SU-DHL-6 (cell line): ENCODE data around the gene SHLD2.

ENCODE experiments used
- H2AFZ ChIP-seq: fragments of 200-600 bp; sonication (generic); 2 replicates; pipeline ENCODE4 v1.6.1; 2014; ENCODE audit warnings: low read depth, mild to moderate bottlenecking, moderate library complexity, mixed read lengths, antibody characterized with exemption, low read length; ENCODE audit not compliant: severe bottlenecking
- H3F3A ChIP-seq: fragments of 200-600 bp; shearing (Covaris generic); 2 replicates; pipeline ENCODE4 v1.6.0; 2016; ENCODE audit warnings: antibody characterized with exemption, mild to moderate bottlenecking; ENCODE audit not compliant: insufficient read depth
- H3K27ac ChIP-seq: fragments of 200-600 bp; sonication (generic); 2 replicates; pipeline ENCODE4 v1.5.1; 2016; ENCODE audit warnings: low read depth, mild to moderate bottlenecking, low read length, moderate library complexity, mixed read lengths
- H3K27me3 ChIP-seq: fragments of 200-600 bp; sonication (generic), shearing (Covaris generic); 2 replicates; pipeline ENCODE4 v1.6.0; 2014; ENCODE audit warnings: mild to moderate bottlenecking, low read length
- H3K36me3 ChIP-seq: fragments of 200-600 bp; sonication (generic); 2 replicates; pipeline ENCODE4 v1.6.1; 2014; ENCODE audit warnings: mild to moderate bottlenecking, low read length, mixed read lengths
- H3K4me2 ChIP-seq: fragments of 300-600, 200-600 bp; shearing (Covaris generic), sonication (generic); 2 replicates; pipeline ENCODE4 v1.6.0; 2014; ENCODE audit warnings: low read length, low read depth, mild to moderate bottlenecking; ENCODE audit not compliant: poor library complexity, severe bottlenecking
- H3K4me3 ChIP-seq: fragments of 200-600 bp; sonication (generic); 2 replicates; pipeline ENCODE4 v1.5.1; 2014; ENCODE audit warnings: antibody characterized with exemption, low read length, mild to moderate bottlenecking, mixed read lengths; ENCODE audit not compliant: insufficient read depth, poor library complexity, severe bottlenecking
- H3K79me2 ChIP-seq: fragments of 200-600 bp; sonication (generic); 2 replicates; pipeline ENCODE4 v1.6.1; 2014; ENCODE audit warnings: mild to moderate bottlenecking, low read length, moderate library complexity; ENCODE audit not compliant: insufficient read depth
- H3K9ac ChIP-seq: fragments of 200-600 bp; sonication (generic); 2 replicates; pipeline ENCODE4 v1.7.0; 2014; ENCODE audit warnings: mild to moderate bottlenecking, low read length
- H3K9me2 ChIP-seq: fragments of 200-600 bp; sonication (generic); replicated peaks from 2 replicates; pipeline ENCODE4 v1.6.1; 2014; ENCODE audit warnings: low read length; ENCODE audit not compliant: insufficient read depth
- H3K9me3 ChIP-seq: fragments of 200-600 bp; sonication (generic); 2 replicates; pipeline ENCODE4 v1.6.1; 2014; ENCODE audit warnings: low read length, mixed read lengths; ENCODE audit not compliant: insufficient read depth
- H4K20me1 ChIP-seq: fragments of 200-600 bp; sonication (generic); 2 replicates; pipeline ENCODE4 v1.6.1; 2014; ENCODE audit warnings: low read depth, mild to moderate bottlenecking, antibody characterized with exemption, low read length, moderate library complexity, mixed read lengths
- EZH2phosphoT487 ChIP-seq: fragments of 200-600 bp; sonication (generic), shearing (Covaris generic); conservative IDR thresholded peaks from 2 replicates; pipeline ENCODE4 v1.6.1; 2018; ENCODE audit warnings: mild to moderate bottlenecking, antibody characterized with exemption, low read length, moderate library complexity, mixed read lengths
- TF ChIP-seq, protein P1 (sequence below): fragments of 200-600 bp; sonication (generic); IDR thresholded peaks from one replicate; pipeline ENCODE4 v1.5.1; 2017; ENCODE audit warnings: antibody characterized with exemption, mild to moderate bottlenecking, low read length, moderate library complexity; ENCODE audit not compliant: insufficient read depth, poor library complexity, severe bottlenecking

The SHLD2 gene

DNA sequence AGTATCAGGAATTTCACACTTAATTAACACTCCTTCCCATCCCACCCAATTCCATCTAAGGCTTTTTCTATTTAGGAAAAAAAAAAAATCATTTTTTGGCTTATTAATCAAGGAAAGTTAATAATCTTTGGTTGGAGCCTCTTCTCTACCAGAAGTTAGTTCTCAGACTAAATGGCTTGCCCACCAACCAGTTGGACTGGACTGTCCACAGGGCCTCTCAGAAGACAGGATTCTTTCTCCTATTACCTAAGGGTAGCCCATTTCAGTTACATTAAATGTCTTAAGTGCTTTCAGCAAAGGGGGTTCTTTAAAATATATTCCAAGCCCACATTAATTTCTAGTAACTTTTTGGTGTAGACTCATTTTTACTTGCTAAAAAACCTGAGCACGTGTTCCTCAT, 35.6 kb upstream of the SHLD2 start:
- Histone ChIP-seq H3K9me3 (no peaks in the 10 kb centered on the region), H3K79me2 (no peaks in the 10 kb centered on the region), H3K36me3 (peaks cover 36% of the 10 kb centered on the region), H3K27ac (no peak overlapping the region), H2AFZ (no peak overlapping the region), H3K9ac (no peak overlapping the region), H3K4me3 (no peak overlapping the region), H3K4me2 (no peak overlapping the region), H3F3A (no peaks in the 10 kb centered on the region), H3K27me3 (no peaks in the 10 kb centered on the region), H4K20me1 (no peaks in the 10 kb centered on the region), H3K9me2 (no peaks in the 10 kb centered on the region)
- TF ChIP-seq, protein P1, sequence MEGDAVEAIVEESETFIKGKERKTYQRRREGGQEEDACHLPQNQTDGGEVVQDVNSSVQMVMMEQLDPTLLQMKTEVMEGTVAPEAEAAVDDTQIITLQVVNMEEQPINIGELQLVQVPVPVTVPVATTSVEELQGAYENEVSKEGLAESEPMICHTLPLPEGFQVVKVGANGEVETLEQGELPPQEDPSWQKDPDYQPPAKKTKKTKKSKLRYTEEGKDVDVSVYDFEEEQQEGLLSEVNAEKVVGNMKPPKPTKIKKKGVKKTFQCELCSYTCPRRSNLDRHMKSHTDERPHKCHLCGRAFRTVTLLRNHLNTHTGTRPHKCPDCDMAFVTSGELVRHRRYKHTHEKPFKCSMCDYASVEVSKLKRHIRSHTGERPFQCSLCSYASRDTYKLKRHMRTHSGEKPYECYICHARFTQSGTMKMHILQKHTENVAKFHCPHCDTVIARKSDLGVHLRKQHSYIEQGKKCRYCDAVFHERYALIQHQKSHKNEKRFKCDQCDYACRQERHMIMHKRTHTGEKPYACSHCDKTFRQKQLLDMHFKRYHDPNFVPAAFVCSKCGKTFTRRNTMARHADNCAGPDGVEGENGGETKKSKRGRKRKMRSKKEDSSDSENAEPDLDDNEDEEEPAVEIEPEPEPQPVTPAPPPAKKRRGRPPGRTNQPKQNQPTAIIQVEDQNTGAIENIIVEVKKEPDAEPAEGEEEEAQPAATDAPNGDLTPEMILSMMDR, result no peak
- TF ChIP-seq EZH2phosphoT487, result no peak

DNA sequence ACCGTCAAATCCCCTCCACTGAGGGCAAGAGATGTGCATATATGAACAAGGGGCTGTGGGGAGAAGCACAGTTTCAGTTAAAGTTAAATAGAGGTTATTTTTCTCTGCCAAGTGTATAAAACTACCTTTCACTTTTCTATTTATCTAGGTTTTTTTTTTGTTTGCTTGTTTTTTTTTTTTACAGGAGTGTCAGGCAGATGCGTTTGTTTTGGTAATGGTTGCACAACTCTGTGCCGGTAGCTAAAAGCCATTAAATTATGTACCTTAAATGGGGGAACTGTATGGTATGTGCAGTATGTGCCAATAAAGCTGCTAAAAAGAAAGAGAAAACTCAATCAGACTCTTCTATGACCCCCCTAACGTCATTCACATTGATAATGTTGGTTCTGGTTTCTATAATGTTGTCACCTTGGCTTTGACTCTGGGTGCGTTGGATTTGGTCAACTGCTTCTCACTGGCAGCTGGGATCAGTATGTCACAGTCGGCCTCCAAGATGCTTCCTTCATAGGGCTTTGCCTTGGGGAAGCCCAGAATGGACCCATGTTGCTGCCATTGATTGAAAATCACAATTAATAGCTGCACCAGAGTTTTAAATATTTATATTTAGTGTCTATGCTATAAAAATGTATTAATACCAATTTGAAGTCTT, 34.6 kb upstream of the SHLD2 start:
- TF ChIP-seq, protein P1, result no peak
- no peak for TF ChIP-seq EZH2phosphoT487
- no peak overlapping the region for H3K4me2 ChIP-seq
- H3K36me3 ChIP-seq, result peaks cover 37% of the 10 kb centered on the region
- H3K4me3 ChIP-seq, result no peak overlapping the region
- no peaks in the 10 kb centered on the region for H3K27me3 ChIP-seq
- no peaks in the 10 kb centered on the region for H3K9me3 ChIP-seq
- no peak overlapping the region for H3K27ac ChIP-seq
- H3K79me2 ChIP-seq, result no peaks in the 10 kb centered on the region
- H2AFZ ChIP-seq, result no peak overlapping the region
- no peaks in the 10 kb centered on the region for H4K20me1 ChIP-seq
- no peaks in the 10 kb centered on the region for H3F3A ChIP-seq
- no peak overlapping the region for H3K9ac ChIP-seq
- H3K9me2 ChIP-seq, result no peaks in the 10 kb centered on the region

DNA sequence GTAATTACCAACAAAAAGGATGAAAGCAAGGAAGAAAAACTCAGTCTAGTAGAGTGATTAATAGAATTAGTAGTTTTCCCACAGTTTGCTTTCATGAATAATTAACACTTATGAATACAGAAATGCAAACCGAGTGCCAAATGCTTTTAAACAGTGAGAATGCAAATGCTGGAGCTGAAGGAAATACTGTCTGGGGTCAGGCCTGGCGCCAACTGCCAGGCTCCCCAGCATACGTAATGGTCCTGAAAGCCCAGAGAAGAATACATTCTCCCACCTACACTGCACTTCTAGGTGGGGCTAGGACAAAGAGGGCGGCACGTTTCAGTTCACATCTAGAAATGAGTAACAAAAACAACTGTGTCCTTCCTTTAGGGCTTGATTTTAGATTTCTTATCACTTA, 30.4 kb upstream of the SHLD2 start:
- TF ChIP-seq, protein P1, result no peak
- no peak for TF ChIP-seq EZH2phosphoT487
- Histone ChIP-seq H4K20me1 (no peaks in the 10 kb centered on the region), H3K27me3 (no peaks in the 10 kb centered on the region), H3K36me3 (peaks cover 31% of the 10 kb centered on the region; the same call in 1 of the 2 replicates), H3K9me2 (no peaks in the 10 kb centered on the region), H3K9ac (no peak overlapping the region), H3F3A (no peaks in the 10 kb centered on the region), H3K79me2 (no peaks in the 10 kb centered on the region), H3K9me3 (no peaks in the 10 kb centered on the region), H2AFZ (no peak overlapping the region), H3K27ac (no peak overlapping the region), H3K4me3 (no peak overlapping the region), H3K4me2 (no peak overlapping the region)
